HS-5 (cell line): ENCODE results near the gene SCGB1A1.

Source experiments
- DNase-seq: peaks from one replicate; pipeline ENCODE4 v3.0.0-alpha.2; 2012; ENCODE audit warnings: low read depth

The SCGB1A1 gene

GRCh38 chr11:62398011-62398994, 20.5 kb upstream of the SCGB1A1 start:
- peak; percentile 61 for DNase-seq

GRCh38 chr11:62399172-62399877, 19.5 kb upstream of the SCGB1A1 start:
- DNase-seq = no peak

DNA sequence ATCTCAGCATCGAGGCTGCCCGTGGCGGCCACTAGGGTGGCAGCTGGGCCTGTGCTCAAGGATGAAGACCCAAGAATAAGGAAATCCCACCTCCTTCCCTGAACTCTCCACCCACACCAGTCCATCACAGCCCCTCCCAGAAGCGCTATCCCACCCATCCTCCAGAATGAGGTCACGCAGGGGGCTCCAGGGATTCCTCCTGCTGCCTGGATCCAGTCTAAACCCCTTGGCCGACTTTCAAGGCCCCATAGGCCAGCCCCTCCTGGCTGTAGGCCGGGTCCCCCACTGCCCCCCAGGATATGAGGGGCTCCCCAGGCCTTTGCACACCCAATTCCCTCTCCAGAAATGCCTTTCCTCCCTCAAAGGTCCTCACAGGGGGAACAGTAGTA, 19.0 kb upstream of the SCGB1A1 start:
- DNase-seq = no peak

DNA sequence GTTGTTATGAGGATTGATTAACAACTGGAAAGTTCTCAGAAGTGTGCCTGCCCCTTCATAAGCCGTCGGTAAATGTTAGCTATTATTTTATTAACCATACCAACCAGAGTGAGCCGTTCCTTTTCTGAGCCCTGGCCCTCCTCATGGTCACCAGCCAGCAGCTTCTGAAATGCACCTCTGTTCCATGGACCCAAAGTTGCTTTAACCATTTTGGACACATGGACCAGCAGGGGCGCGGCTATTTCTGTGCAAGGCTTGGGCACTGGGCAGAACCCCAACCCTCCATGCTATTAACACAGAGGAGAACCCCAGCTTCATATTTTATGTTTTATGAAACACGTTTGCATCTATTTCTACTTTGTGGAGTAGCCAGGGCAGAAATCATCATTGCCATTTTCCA, 18.6 kb upstream of the SCGB1A1 start:
- no peak for DNase-seq

- no peak for DNase-seq
Observed at GRCh38 chr11:62400760-62401159, 18.1 kb upstream of the SCGB1A1 start.

- DNase-seq = no peak
Observed at GRCh38 chr11:62401356-62401755, 17.5 kb upstream of the SCGB1A1 start.

DNA sequence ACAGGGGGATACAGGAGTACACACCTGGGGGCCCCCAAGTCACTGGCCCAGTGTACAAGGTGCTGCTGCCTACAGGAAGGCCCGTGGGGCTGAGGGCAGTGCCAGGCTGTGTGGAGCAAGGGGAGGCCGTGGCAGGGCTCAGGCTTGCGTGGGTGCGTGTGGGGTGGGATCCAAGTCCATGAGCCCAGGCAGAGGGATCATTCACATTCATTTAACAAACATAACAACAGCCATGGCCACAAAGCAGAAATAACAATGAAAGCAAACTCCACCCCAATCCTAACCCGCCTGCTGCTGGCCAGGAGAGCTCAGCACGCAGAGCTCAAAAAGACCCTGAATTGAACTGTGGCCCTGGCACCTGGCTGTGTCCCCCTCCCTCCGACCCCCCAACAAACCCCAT, 17.0 kb upstream of the SCGB1A1 start:
- DNase-seq = no peak

DNA sequence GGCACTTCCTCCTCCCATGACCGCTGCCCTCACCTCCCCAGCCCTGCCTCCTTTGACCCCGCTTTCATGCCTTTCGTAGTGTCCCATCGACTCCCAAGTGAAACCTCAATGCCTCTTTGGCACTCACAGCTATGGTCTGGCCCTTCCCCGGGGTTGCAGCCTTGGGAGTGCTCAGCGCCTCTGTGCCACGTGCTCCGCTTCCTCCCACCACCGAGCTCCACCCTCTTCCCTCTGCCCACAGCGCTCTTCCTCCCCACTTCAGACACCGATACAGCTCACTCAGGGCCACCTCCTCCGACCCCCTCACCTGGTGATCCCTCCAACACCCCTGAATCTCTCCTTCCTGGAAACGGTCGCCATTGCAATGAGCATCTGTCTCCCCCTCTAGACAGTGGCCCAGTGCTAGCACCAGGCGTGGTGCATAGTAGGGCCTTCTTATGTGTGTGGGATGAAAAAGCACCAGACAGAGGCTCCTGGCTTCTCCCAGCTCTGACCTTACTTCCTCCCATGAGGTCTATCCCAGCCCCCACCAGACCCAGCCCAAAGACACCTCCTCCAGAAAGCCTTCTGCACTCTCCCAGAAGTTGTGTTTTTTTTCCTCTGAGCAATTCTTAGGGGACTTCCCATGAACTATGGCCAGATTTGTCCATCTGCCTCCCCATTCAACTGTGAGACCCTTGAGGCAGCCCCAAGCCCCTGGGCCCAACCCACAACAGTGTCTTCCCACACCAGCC, 16.4 kb upstream of the SCGB1A1 start:
- DNase-seq = no peak

DNA sequence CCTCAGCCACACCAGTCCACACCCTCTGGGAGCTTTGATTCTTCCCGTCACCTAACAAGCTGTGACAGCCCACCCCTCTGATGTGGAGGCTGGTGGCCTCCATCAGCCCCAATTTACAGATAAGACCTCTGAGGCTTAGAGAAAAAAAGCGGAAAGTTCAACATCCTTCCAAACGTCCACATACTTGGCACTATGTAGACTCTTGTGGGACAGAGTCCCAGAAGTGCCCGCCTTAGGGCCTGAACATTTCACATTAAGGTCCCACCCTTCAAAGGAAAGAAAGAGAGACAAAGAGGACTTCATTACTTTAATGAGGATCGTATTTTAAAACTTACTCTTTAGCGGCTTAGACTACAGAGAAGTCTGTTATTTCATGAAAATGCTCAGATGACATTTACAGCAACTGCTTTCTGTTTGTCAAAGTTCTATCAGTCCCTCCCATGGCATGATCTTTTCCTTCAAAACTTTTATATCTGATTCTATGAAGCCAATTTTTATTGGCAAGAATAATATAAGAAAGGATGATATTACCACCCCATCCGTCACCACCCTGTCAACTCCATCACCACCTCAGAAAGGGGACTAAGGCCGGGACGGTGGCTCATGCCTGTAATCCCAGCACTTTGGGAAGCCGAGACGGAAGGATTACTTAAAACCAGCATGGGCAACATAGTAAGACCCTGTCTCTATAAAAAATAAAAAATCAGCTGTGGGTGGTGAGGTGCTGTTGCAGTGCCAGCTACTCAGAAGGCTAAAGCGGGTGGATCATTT, 15.7 kb upstream of the SCGB1A1 start:
- DNase-seq = no peak

GRCh38 chr11:62404435-62404834, 14.4 kb upstream of the SCGB1A1 start:
- no peak for DNase-seq

- no peak for DNase-seq
Observed at GRCh38 chr11:62404901-62405300, 13.9 kb upstream of the SCGB1A1 start.

DNA sequence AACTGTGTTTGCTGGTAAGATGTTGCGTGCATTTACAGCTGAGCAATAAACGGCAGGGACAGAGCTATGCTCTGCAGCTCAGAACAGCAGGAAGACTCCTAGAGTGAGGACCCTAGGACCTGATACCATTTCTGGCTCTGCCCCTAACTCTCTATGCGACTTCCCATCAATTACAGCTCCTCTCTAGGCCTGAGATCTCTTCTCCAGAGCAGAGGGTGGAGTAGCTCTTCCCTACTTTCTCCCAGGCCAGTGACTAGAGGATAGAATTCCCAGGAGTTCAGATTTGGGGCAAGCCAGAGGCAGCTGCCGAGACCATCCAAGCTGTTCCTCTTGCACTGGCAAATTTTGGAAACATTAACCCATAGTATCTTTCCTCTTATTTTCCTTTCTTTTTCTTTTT, 12.8 kb upstream of the SCGB1A1 start:
- no peak for DNase-seq

DNA sequence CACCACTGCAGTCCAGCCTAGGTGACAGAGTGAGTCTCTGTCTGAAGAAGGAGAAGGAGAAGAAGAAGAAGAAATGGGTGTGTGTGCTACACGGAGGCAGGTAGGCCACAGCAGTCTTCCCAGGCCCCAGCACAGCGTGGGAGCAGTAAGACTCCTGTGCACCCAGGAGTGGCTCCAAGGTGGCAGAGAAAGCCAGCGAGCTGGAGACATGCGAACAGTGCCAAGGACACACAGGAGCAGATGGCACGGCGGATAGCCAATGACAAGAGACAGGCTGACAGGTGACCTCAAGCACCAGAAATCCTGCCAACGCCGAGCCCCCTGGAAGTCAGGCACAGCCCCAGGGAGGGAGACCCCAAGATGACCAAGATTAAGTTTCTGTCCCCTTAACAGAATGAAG, 9.0 kb upstream of the SCGB1A1 start:
- no peak for DNase-seq

GRCh38 chr11:62410972-62411371, 7.9 kb upstream of the SCGB1A1 start:
- no peak for DNase-seq

DNA sequence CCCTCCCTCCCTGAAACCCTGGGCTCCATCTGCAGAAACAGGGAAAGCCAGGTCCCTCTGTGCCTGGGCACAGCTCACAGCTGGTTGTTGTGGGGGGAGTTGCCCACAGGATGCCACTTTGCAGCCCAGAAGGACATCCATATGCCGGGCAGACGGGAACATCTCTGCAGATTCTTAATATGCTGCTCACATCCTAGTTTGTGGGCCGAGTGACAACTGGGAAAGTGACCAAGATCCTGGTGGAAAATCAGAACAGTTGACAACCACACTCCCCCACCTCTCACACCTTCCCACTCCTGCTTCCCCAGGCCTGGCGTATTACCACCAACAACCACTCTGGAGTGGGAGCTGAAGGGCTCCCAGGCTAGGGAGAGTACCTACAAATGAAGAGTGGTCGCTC, 7.3 kb upstream of the SCGB1A1 start:
- no peak for DNase-seq

DNA sequence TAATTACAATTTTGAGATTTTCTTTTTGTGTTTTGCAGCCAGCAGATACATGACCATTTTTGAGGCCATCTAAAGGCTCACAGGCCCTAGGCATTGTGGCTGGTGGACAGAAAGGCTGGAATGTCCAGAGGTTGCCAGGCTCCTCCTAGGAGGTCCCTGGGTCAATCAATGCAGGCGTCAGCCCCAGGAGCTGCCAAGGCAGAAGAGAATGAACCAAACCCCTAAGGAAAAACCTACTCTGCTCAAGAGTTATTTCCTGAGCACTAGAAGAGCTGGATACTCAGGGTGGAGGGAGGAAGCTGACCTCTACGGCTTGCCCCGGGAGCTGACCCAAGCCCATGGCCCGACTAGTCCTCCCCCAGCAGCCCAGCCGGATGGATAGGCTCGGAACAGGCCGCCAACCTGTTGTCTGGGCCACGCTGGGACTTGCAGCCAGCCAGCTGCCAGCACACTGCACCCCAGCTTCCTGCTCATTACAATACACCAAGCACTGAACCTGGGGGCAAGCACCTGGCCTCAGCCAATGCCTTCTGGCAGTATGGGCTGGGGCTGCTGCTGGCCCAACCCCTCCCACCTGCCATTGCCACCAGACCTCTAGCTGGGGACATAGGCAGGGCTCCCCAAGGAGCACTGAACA, 5.7 kb upstream of the SCGB1A1 start:
- DNase-seq = no peak

- no peak for DNase-seq
Observed at GRCh38 chr11:62416596-62416995, 2.2 kb upstream of the SCGB1A1 start.

- DNase-seq = no peak
Observed at GRCh38 chr11:62418136-62418535, 697 bp upstream of the SCGB1A1 start.

- no peak for DNase-seq
Observed at GRCh38 chr11:62419314-62419929, 589 bp downstream of the SCGB1A1 start.

DNA sequence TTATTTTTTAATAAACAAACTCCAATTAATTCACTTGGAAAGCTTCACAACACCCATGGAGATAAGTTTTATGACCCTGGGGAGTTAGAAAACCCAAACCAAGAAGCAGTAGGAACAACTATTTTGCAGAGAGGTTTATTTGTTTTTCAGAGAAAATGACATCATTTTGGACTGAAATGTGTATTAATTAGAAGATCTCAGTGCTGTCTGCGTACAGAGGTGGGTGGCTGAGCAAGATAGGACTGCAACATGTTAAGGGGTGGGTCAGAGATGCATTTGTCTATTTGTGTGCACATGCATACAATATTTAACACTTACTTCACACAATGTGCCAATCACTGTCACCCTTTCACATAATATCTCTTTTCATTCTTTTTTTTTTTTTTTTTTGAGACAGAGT, 1.1 kb downstream of the SCGB1A1 start:
- DNase-seq = no peak

DNA sequence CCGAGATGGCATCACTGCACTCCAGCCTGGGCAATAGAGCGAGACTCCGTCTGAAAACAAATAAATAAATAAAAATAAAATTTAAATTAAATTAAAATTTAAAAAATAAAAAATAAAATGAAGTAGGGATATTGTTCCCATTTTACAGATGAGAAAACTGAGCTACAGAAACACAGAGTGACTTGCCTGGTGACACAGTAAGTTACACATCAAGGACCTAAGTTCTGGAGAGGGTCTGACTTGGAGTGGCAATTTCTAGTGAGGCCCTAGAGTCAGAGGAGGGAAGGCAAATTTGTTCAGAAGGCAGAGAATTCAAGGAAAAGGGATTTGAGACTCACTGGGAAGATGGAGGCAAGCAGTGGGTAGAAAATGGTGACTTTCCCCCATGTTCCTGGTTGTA, 2.0 kb downstream of the SCGB1A1 start:
- no peak for DNase-seq
